ENCODE results near the gene EYA3.

The EYA3 gene

DNA sequence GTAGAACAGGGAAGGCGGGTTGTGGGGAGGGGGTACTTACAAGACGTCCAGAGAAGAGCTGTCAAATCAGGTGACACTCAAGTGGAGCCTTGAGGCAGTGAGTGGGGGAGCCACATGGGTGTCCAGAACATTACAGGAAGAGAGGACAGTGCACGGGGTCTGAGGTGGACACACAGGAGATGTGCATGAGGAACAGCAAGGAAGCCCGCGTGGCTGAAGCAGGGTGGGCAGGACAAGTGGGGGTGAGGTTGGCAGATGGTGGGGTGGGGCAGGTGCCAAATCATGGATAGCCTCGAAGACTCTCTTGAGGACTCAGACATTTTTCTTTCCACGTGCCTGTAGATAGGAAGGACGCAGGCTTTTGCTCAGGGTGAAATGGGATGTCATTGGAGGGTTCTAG is 152.7 kb downstream of the EYA3 start:
- DNase-seq, result no peak

DNA sequence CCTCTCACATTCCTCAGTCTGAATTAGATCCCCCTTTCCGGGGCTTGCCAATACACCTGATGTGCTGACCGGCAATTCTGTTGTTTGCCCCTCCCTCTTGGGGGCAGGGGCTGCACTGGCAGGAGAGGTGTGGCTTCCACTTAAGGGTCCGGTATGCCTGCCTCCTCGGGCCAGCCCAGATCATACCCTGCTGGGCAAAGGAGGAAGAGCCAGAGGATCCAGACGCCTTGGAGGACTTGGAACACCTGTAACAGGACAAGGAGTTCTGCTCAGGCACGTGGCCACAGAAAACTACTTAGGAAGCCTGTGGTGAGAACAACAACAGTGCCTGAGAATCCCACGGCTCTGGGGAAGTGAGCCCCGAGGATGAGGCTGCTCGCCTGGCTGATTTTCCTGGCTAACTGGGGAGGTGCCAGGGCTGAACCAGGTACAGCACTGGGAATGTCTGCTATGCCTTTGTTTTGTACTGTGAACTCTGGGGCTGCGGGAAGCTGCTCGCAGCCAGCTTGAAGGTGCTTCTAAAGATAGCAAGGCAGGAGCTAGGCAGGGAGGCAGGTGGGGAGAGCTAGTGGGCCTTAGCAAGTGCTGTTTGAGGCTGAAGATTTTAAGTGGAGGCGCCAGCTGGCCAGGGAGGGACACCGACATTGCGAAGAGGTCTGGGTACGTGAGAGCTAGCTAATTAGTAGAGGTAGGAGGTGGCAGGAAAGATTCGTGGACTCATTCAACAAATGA is 153.4 kb downstream of the EYA3 start, which contains the start of gene SMPDL3B:
SMPDL3B (plus strand) TSS at position 183 of the 732 bp plus-strand sequence; CDS start at position 367, 184 bp downstream.
- peak; percentile 60 for DNase-seq

DNA sequence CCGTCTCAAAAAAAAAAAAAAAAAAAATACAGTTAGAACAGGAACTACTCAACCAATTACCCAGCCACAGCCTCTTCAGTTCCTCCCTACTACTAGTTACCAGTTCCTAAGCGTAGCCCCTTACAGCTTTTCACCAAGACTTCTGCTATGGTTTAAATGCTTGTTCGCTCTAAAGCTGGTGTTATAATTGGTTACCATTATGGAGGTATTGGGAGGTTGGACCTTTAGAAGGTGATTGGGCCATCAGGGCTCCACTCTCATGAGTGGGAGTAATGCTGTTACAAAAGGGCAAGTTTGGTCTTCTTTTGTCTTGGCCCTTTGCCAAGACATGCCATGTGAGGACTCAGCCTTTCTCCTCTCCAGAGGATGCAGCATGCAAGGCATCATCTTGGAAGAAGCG is 156.7 kb downstream of the EYA3 start:
- peak; percentile 31 for DNase-seq

DNA sequence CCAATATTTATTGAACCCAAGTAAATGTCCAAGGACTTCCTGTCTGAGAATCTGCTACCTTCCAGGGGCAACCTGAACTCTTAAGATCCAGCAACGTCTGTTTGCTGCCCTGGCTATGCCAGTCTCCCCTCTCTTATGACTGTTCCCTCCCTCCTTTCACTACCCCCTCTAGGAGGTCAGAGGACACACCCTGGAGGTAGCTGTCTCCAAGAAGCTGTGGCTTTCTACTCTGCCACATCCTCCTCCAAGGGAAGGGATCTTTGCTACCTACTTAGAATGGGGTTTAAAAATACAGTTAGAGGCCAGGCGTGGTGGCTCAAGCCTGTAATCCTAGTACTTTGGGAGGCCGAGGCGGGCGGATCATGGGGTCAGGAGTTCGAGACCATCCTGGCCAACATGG is 157.2 kb downstream of the EYA3 start:
- no peak for DNase-seq

DNA sequence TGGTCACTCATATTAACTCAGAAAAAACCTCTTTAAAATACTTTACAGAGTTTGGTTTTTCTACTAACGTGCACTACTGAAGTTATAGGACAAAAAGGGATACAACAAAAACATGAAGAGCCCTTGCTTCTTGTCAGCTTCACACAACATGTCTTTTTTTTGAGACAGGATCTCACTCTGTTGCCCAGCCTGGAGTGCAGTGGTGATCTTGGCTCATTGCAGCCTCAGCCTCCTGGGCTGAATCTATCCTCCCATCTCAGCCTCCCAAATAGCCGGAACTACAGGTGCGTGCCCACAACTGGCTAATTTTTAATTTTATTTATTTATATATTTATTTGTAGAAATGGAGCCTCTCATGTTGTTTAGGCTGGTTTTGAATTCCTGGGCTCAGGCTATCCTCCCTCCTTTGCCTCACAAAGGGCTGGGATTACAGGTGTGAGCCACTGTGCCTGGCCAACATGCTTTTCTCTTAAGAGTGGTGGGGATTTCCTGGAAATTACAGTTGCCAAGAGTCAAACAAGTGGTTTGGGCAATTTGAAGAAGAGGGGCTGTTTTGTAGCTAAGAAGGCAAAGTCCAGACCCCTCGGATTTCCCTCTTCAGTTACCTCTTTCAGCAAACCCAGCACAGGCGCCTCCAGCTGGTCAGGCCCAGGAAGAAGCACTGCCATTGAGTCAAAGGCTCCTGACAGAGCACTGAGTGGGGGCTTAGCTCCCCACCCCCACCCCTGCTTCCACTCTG is 160.0 kb downstream of the EYA3 start:
- no peak for DNase-seq

DNA sequence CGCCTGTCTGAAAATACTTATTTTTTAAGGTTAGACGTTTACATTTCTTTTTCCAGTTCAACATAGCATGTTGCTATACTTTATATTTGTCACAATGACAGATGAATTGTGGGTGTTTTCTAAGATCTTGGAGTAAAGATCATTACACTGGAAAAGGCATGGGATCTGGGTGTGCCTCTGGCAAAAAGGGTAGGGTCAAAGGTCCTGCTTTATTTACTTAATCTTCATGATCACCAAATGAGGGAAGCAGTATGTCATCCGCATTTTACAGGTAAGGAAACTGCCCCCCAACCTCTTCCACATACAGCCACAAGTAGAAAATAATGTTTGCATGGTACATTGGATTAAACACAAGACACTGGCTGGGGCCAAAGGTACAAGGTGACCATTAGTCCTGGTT is 166.1 kb downstream of the EYA3 start:
- DNase-seq, result no peak

Data from OCI-M1 (cell line).